ENCODE measurements around the gene AXIN1.

AXIN1 gene

GRCh38 chr16:290015-290680 is 62.4 kb downstream of the AXIN1 start:
- CTCF ChIA-PET, result no interaction called here
- POLR2A ChIA-PET (ENCODE audit: low non-redundant PET), result no interaction called here
- H3K27ac ChIP-seq, result 0 out of 2 replicates have a peak overlapping the region, but pooled peaks have one; percentile 2
- no peak for DNase-seq (ENCODE audit: low spot score)
- TF ChIP-seq CTCF (conservative IDR thresholded peaks at IDR 0.05; ENCODE audit: low read depth), result no peak

- ChIA-PET POLR2A (ENCODE audit: low non-redundant PET) (no interaction called here), CTCF (no interaction called here)
- no peak for DNase-seq (ENCODE audit: low spot score)
- TF ChIP-seq CTCF (conservative IDR thresholded peaks at IDR 0.05; ENCODE audit: low read depth), result no peak
- 0 out of 2 replicates have a peak overlapping the region, but pooled peaks have one; percentile 2 for H3K27ac ChIP-seq
Measured at GRCh38 chr16:289395-289997, 63.0 kb downstream of the AXIN1 start.

GRCh38 chr16:287981-288920 is 64.3 kb downstream of the AXIN1 start:
- H3K27ac ChIP-seq, result no peak overlapping the region
- DNase-seq (ENCODE audit: low spot score), result no peak
- TF ChIP-seq CTCF (conservative IDR thresholded peaks at IDR 0.05; ENCODE audit: low read depth), result no peak
- POLR2A ChIA-PET (ENCODE audit: low non-redundant PET), result no interaction called here
- CTCF ChIA-PET, result interaction anchor here (0.8 kb wide), 1 partner anchor 152 kb away, joined by 3 read pairs; no protein-coding TSS in a partner anchor

- POLR2A ChIA-PET (ENCODE audit: low non-redundant PET), result no interaction called here
- TF ChIP-seq CTCF (conservative IDR thresholded peaks at IDR 0.05; ENCODE audit: low read depth), result no peak
- CTCF ChIA-PET, result interaction anchor here (0.8 kb wide), 1 partner anchor 152 kb away, joined by 3 read pairs; no protein-coding TSS in a partner anchor
- no peak for DNase-seq (ENCODE audit: low spot score)
- peak overlapping the region; percentile 33 for H3K27ac ChIP-seq
Measured at GRCh38 chr16:287298-287811, 65.2 kb downstream of the AXIN1 start.

- TF ChIP-seq CTCF (conservative IDR thresholded peaks at IDR 0.05; ENCODE audit: low read depth), result no peak
- ChIA-PET POLR2A (ENCODE audit: low non-redundant PET) (no interaction called here), CTCF (interaction anchor here (0.5 to 0.6 kb wide), 2 partner anchors 143 to 230 kb away, joined by 3 to 5 read pairs; no protein-coding TSS in a partner anchor)
- DNase-seq (ENCODE audit: low spot score), result no peak
- H3K27ac ChIP-seq, result peak overlapping the region; percentile 33
Measured at GRCh38 chr16:286491-287297, 65.8 kb downstream of the AXIN1 start.

All from RWPE1 (cell line).